HepG2 (cell line): ENCODE results near the gene PRXL2B. TPM values are rescaled to one million over a fixed set of nuclear protein-coding genes. Genes with fewer than 3 reads are reported as not detected.
A peak's percentile ranks its signal among the peaks of the same experiment; 100 is the strongest.

ENCODE experiments used
- CREB1 ChIP-seq, 2 experiments: fragments of 450-650 bp in 1 of 2; IDR thresholded peaks; 2 replicates each; pipeline ENCODE4 v1.6.1; 2016 to 2017; ENCODE audit warnings: control low read depth in 1 of 2, mild to moderate bottlenecking in 1 of 2, missing compliant biosample characterization in 1 of 2, missing genetic modification characterization in 1 of 2
- HNF4A ChIP-seq: sonication (generic); formaldehyde crosslinking; IDR thresholded peaks from 2 replicates; pipeline ENCODE4 v1.4.0; 2020; ENCODE audit warnings: missing genetic modification reagents
- HNRNPL ChIP-seq: fragments of 200-400 bp; formaldehyde crosslinking; IDR thresholded peaks from 2 replicates; pipeline ENCODE4 v1.6.1; 2017; ENCODE audit warnings: mild to moderate bottlenecking, low read depth, low read length
- JUND ChIP-seq: sonication (generic); formaldehyde crosslinking; IDR thresholded peaks from 2 replicates; pipeline ENCODE4 v1.8.0; 2022; ENCODE audit warnings: mild to moderate bottlenecking, missing genetic modification reagents
- KDM5B ChIP-seq: sonication (generic); formaldehyde crosslinking; IDR thresholded peaks from 2 replicates; pipeline ENCODE4 v1.4.0; 2020; ENCODE audit warnings: missing genetic modification reagents, mild to moderate bottlenecking, borderline replicate concordance
- SCMH1 ChIP-seq: sonication (generic); formaldehyde crosslinking; IDR thresholded peaks from 2 replicates; pipeline ENCODE4 v1.9.0; 2021; ENCODE audit warnings: missing genetic modification reagents, mild to moderate bottlenecking, borderline replicate concordance
- SPEN ChIP-seq: sonication (generic); formaldehyde crosslinking; IDR thresholded peaks from 2 replicates; pipeline ENCODE4 v1.5.1; 2020; ENCODE audit warnings: low read depth, mild to moderate bottlenecking, missing genetic modification reagents
- TBX2 ChIP-seq: sonication (generic); formaldehyde crosslinking; IDR thresholded peaks from 2 replicates; pipeline ENCODE4 v1.5.0; 2020; ENCODE audit warnings: missing genetic modification reagents, mild to moderate bottlenecking, borderline replicate concordance
- TGIF2 ChIP-seq: IDR thresholded peaks from 2 replicates; pipeline ENCODE4 v1.6.1; 2016; ENCODE audit warnings: control low read depth, missing compliant biosample characterization
- ZBTB20 ChIP-seq: sonication (generic); formaldehyde crosslinking; IDR thresholded peaks from 2 replicates; pipeline ENCODE4 v1.8.1; 2023; ENCODE audit warnings: missing genetic modification reagents, low read depth, mild to moderate bottlenecking, borderline replicate concordance
- ZBTB38 ChIP-seq: sonication (generic); formaldehyde crosslinking; IDR thresholded peaks from 2 replicates; pipeline ENCODE4 v1.5.1; 2020; ENCODE audit warnings: mild to moderate bottlenecking, missing genetic modification reagents
- ZEB1 ChIP-seq: IDR thresholded peaks from 2 replicates; pipeline ENCODE4 v1.6.1; 2012; ENCODE audit warnings: mild to moderate bottlenecking, low read depth, inconsistent platforms; ENCODE audit not compliant: insufficient replicate concordance
- ZMYM4 ChIP-seq: sonication (generic); formaldehyde crosslinking; IDR thresholded peaks from 2 replicates; pipeline ENCODE4 v1.8.1; 2023; ENCODE audit warnings: mild to moderate bottlenecking, missing genetic modification reagents
- ZNF263 ChIP-seq: sonication (generic); formaldehyde crosslinking; IDR thresholded peaks from 2 replicates; pipeline ENCODE4 v1.4.0; 2020; ENCODE audit warnings: missing genetic modification reagents
- ZNF30 ChIP-seq: sonication (generic); formaldehyde crosslinking; IDR thresholded peaks from 2 replicates; pipeline ENCODE4 v1.5.0; 2020; ENCODE audit warnings: mild to moderate bottlenecking, missing genetic modification reagents
- ZNF317 ChIP-seq: sonication (generic); formaldehyde crosslinking; IDR thresholded peaks from 2 replicates; pipeline ENCODE4 v1.5.0; 2020; ENCODE audit warnings: mild to moderate bottlenecking, missing genetic modification reagents
- ZNF569 ChIP-seq: sonication (generic); formaldehyde crosslinking; IDR thresholded peaks from 2 replicates; pipeline ENCODE4 v1.5.0; 2020; ENCODE audit warnings: mild to moderate bottlenecking, missing genetic modification reagents, moderate library complexity, borderline replicate concordance
- ZNF605 ChIP-seq: sonication (generic); formaldehyde crosslinking; IDR thresholded peaks from 2 replicates; pipeline ENCODE4 v1.8.0; 2022; ENCODE audit warnings: mild to moderate bottlenecking, missing genetic modification reagents
- ZNF747 ChIP-seq: sonication (generic); formaldehyde crosslinking; IDR thresholded peaks from 2 replicates; pipeline ENCODE4 v1.8.1; 2023; ENCODE audit warnings: missing genetic modification reagents, mild to moderate bottlenecking, borderline replicate concordance
- ZNF776 ChIP-seq: sonication (generic); formaldehyde crosslinking; IDR thresholded peaks from 2 replicates; pipeline ENCODE4 v1.4.0; 2020; ENCODE audit warnings: mild to moderate bottlenecking, missing genetic modification reagents
- ZNF790 ChIP-seq: sonication (generic); formaldehyde crosslinking; IDR thresholded peaks from 2 replicates; pipeline ENCODE4 v1.8.0; 2022; ENCODE audit warnings: missing genetic modification reagents, mild to moderate bottlenecking, borderline replicate concordance
- ZNF83 ChIP-seq: sonication (generic); formaldehyde crosslinking; IDR thresholded peaks from 2 replicates; pipeline ENCODE4 v1.4.0; 2020; ENCODE audit warnings: missing genetic modification reagents, mild to moderate bottlenecking, borderline replicate concordance
- ZSCAN21 ChIP-seq: sonication (generic); formaldehyde crosslinking; IDR thresholded peaks from 2 replicates; pipeline ENCODE4 v1.8.0; 2022; ENCODE audit warnings: mild to moderate bottlenecking, missing genetic modification reagents, moderate library complexity, borderline replicate concordance
- polyA plus RNA-seq, 8 experiments: library from polyadenylated mRNA; depleted of rRNA in 3 of 8; stranded (reverse) in 7 of 8; unstranded in 1 of 8; fragments of >200 nt; fragmentation: Illumina TruSeq in 4 of 8; extraction: Trizol in 4 of 8; gene quantifications; 2 replicates each; pipeline versions ENCODE4 v1.2.1 to v1.2.3, GENCODE V29; 2011 to 2016; ENCODE audit warnings: low read depth in 4 of 8, missing spikeins in 1 of 8, mixed read lengths in 1 of 8; ENCODE audit not compliant: insufficient read depth in 1 of 8
- total RNA-seq, 5 experiments: library from RNA; depleted of rRNA; stranded (reverse); fragments of >200 nt; fragmentation: Illumina TruSeq; extraction: Trizol; gene quantifications; 2 replicates each; pipeline ENCODE4 v1.2.3, GENCODE V29; 2016; ENCODE audit warnings: low read depth in 1 of 5
- TF ChIP-seq, protein P1 (sequence below): sonication (generic); formaldehyde crosslinking; IDR thresholded peaks from 2 replicates; pipeline ENCODE4 v1.4.0; 2020; ENCODE audit warnings: missing genetic modification reagents
- TF ChIP-seq, protein P2 (sequence below): IDR thresholded peaks from 2 replicates; pipeline ENCODE4 v1.6.1; 2012; ENCODE audit warnings: low read length, improper control_type of control experiment
- TF ChIP-seq, protein P3 (sequence below): IDR thresholded peaks from 2 replicates; pipeline ENCODE4 v1.6.1; 2012; ENCODE audit warnings: inconsistent platforms

PRXL2B gene
- total and polyA plus RNA-seq, 2 of the 13 experiments (the other 11 are each of a cell fraction or from before 2014, with no cell fraction given) = 16.8 to 22.1 TPM

DNA sequence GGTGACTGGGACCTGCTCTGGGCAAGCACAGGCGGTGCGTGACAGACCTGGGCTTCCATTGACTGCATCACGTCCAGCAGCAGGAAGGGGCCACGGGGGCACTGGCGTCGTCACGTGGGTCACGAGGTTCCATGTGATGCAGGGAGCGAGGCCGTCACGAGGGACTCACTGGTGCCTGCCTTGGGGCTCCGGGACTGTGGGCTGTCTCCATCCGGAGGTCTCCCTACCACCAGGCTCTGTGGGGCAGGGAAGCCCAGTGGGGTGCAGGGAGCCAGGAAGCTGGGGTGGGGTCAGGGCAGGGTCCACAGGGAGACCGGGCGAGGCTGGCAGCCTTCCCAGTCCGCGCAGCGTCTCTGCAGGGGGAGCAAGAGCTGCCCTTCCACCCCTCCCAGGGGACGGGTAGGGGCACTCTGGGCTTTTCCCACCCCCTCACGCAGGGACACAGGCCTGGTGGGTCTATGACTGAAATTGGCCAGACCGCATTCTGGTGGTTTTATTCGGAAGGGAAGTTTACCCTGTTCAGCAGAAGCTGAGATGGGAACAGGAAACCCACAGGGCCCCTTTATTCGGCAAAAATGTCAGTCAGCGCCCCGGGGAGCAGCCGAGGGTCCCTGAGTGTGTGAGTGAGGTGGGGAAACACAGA lies 30.8 kb upstream of the PRXL2B start (continued):
- TF ChIP-seq KDM5B (peak; percentile 52; the same call in 1 of the 2 replicates), ZNF790 (CRISPR knock-in tag) (peak; percentile 94), ZBTB38 (peak; percentile 63; the same call in 1 of the 2 replicates), ZNF30 (CRISPR knock-in tag) (no peak), HNF4A (CRISPR knock-in tag) (peak; percentile 63; the same call in 1 of the 2 replicates), ZNF605 (peak; percentile 17; the same call in 1 of the 2 replicates), HNRNPL (peak; percentile 71; the same call in 1 of the 2 replicates), TBX2 (CRISPR knock-in tag) (peak; percentile 49), ZNF569 (no peak), ZSCAN21 (peak; percentile 55; the same call in 1 of the 2 replicates), ZNF776 (CRISPR knock-in tag) (peak; percentile 50; the same call in 1 of the 2 replicates), ZBTB20 (peak; percentile 75; the same call in 1 of the 2 replicates), ZNF83 (CRISPR knock-in tag) (peak; percentile 56; the same call in 1 of the 2 replicates), SCMH1 (no peak), SPEN (peak; percentile 35; the same call in 1 of the 2 replicates), ZNF263 (CRISPR knock-in tag) (0 out of 2 replicates have a peak, but pooled peaks have one; percentile 22), ZNF317 (no peak; the same call in 1 of the 2 replicates), ZNF747 (CRISPR knock-in tag) (peak; percentile 63), JUND (CRISPR knock-in tag) (peak; percentile 48), ZMYM4 (CRISPR knock-in tag) (0 out of 2 replicates have a peak, but pooled peaks have one; percentile 19), ZEB1 (no peak), CREB1 (IDR thresholded peaks at IDR 0.05) (peak; percentile 68), CREB1 (CRISPR knock-in tag; IDR thresholded peaks at IDR 0.05) (no peak), TGIF2 (CRISPR knock-in tag) (peak; percentile 54; the same call in 1 of the 2 replicates)
- TF ChIP-seq, protein P1, sequence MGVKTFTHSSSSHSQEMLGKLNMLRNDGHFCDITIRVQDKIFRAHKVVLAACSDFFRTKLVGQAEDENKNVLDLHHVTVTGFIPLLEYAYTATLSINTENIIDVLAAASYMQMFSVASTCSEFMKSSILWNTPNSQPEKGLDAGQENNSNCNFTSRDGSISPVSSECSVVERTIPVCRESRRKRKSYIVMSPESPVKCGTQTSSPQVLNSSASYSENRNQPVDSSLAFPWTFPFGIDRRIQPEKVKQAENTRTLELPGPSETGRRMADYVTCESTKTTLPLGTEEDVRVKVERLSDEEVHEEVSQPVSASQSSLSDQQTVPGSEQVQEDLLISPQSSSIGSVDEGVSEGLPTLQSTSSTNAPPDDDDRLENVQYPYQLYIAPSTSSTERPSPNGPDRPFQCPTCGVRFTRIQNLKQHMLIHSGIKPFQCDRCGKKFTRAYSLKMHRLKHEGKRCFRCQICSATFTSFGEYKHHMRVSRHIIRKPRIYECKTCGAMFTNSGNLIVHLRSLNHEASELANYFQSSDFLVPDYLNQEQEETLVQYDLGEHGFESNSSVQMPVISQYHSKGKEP (CRISPR knock-in tag) = no peak
- TF ChIP-seq, protein P2, sequence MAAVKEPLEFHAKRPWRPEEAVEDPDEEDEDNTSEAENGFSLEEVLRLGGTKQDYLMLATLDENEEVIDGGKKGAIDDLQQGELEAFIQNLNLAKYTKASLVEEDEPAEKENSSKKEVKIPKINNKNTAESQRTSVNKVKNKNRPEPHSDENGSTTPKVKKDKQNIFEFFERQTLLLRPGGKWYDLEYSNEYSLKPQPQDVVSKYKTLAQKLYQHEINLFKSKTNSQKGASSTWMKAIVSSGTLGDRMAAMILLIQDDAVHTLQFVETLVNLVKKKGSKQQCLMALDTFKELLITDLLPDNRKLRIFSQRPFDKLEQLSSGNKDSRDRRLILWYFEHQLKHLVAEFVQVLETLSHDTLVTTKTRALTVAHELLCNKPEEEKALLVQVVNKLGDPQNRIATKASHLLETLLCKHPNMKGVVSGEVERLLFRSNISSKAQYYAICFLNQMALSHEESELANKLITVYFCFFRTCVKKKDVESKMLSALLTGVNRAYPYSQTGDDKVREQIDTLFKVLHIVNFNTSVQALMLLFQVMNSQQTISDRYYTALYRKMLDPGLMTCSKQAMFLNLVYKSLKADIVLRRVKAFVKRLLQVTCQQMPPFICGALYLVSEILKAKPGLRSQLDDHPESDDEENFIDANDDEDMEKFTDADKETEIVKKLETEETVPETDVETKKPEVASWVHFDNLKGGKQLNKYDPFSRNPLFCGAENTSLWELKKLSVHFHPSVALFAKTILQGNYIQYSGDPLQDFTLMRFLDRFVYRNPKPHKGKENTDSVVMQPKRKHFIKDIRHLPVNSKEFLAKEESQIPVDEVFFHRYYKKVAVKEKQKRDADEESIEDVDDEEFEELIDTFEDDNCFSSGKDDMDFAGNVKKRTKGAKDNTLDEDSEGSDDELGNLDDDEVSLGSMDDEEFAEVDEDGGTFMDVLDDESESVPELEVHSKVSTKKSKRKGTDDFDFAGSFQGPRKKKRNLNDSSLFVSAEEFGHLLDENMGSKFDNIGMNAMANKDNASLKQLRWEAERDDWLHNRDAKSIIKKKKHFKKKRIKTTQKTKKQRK = no peak
- TF ChIP-seq, protein P3, sequence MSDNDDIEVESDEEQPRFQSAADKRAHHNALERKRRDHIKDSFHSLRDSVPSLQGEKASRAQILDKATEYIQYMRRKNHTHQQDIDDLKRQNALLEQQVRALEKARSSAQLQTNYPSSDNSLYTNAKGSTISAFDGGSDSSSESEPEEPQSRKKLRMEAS = peak; percentile 94
